ACC112 (cell line): ENCODE measurements around the gene UVSSA.

ENCODE experiments used
- H2AFZ ChIP-seq: fragments of 200-600 bp; sonication (generic); one replicate; pipeline ENCODE4 v1.6.0; 2017; ENCODE audit warnings: antibody characterized with exemption, low read length; ENCODE audit not compliant: unreplicated experiment
- H3K27ac ChIP-seq: fragments of 200-600 bp; sonication (generic); 2 replicates; pipeline ENCODE4 v1.5.1; 2014; ENCODE audit warnings: low read depth, mild to moderate bottlenecking, antibody characterized with exemption, low read length, moderate library complexity
- H3K27me3 ChIP-seq: fragments of 200-600 bp; sonication (generic); 2 replicates; pipeline ENCODE4 v1.6.1; 2014; ENCODE audit warnings: mild to moderate bottlenecking, antibody characterized with exemption, low read length, moderate library complexity, mixed read lengths; ENCODE audit not compliant: insufficient read depth
- H3K36me3 ChIP-seq: fragments of 200-600 bp; sonication (generic); 2 replicates; pipeline ENCODE4 v1.6.1; 2016; ENCODE audit warnings: mild to moderate bottlenecking, antibody characterized with exemption, low read length, moderate library complexity, mixed read lengths; ENCODE audit not compliant: insufficient read depth
- H3K4me1 ChIP-seq: fragments of 200-600 bp; sonication (generic); one replicate; pipeline ENCODE4 v1.6.1; 2016; ENCODE audit warnings: low read length, mixed read lengths; ENCODE audit not compliant: insufficient read depth, unreplicated experiment, control insufficient read depth
- H3K4me3 ChIP-seq: fragments of 200-600 bp; sonication (generic); 2 replicates; pipeline ENCODE4 v1.5.1; 2014; ENCODE audit warnings: mild to moderate bottlenecking, low read depth, low read length
- H3K79me2 ChIP-seq: fragments of 200-600 bp; sonication (generic); one replicate; pipeline ENCODE4 v1.6.0; 2016; ENCODE audit warnings: low read length; ENCODE audit not compliant: control insufficient read depth, unreplicated experiment, insufficient read depth

UVSSA gene

GRCh38 chr4:1395941-1396805 lies 49.2 kb downstream of the UVSSA start:
- H3K27me3 ChIP-seq: peaks cover 16% of the 10 kb centered on the region
- no peak overlapping the region for H2AFZ ChIP-seq
- H3K79me2 ChIP-seq: no peaks in the 10 kb centered on the region
- H3K4me1 ChIP-seq: no peaks in the 10 kb centered on the region
- H3K36me3 ChIP-seq: peaks cover 28% of the 10 kb centered on the region
- H3K4me3 ChIP-seq: no peak overlapping the region
- no peak overlapping the region for H3K27ac ChIP-seq

- Histone ChIP-seq H3K4me1 (no peaks in the 10 kb centered on the region), H3K79me2 (no peaks in the 10 kb centered on the region), H3K27ac (no peak overlapping the region), H3K36me3 (peaks cover 20% of the 10 kb centered on the region), H2AFZ (no peak overlapping the region), H3K27me3 (peaks cover 23% of the 10 kb centered on the region), H3K4me3 (no peak overlapping the region)
These were observed 49.9 kb downstream of the UVSSA start for GRCh38 chr4:1396806-1397455.

- Histone ChIP-seq H3K79me2 (no peaks in the 10 kb centered on the region), H2AFZ (no peak overlapping the region), H3K4me3 (no peak overlapping the region), H3K36me3 (peaks cover 3% of the 10 kb centered on the region), H3K4me1 (no peaks in the 10 kb centered on the region), H3K27me3 (peaks cover 42% of the 10 kb centered on the region), H3K27ac (no peak overlapping the region)
These were observed 51.9 kb downstream of the UVSSA start for GRCh38 chr4:1398681-1399507.

GRCh38 chr4:1399508-1400190 lies 52.6 kb downstream of the UVSSA start:
- Histone ChIP-seq H3K27me3 (peaks cover 49% of the 10 kb centered on the region), H3K4me3 (no peak overlapping the region)

GRCh38 chr4:1400191-1400805 lies 53.3 kb downstream of the UVSSA start:
- H2AFZ ChIP-seq: no peak overlapping the region

More at GRCh38 chr4:1399508-1400190, 52.6 kb downstream of the UVSSA start:
- H2AFZ ChIP-seq: no peak overlapping the region
- no peak overlapping the region for H3K27ac ChIP-seq
- H3K4me1 ChIP-seq: no peaks in the 10 kb centered on the region
- H3K79me2 ChIP-seq: no peaks in the 10 kb centered on the region
- no peaks in the 10 kb centered on the region for H3K36me3 ChIP-seq

GRCh38 chr4:1400831-1401408 lies 53.9 kb downstream of the UVSSA start:
- Histone ChIP-seq H3K27me3 (peaks cover 62% of the 10 kb centered on the region), H3K4me1 (no peaks in the 10 kb centered on the region), H3K27ac (no peak overlapping the region), H3K36me3 (no peaks in the 10 kb centered on the region), H2AFZ (no peak overlapping the region), H3K79me2 (no peaks in the 10 kb centered on the region), H3K4me3 (no peak overlapping the region)

More at GRCh38 chr4:1400191-1400805, 53.3 kb downstream of the UVSSA start:
- no peaks in the 10 kb centered on the region for H3K4me1 ChIP-seq
- no peak overlapping the region for H3K4me3 ChIP-seq
- no peak overlapping the region for H3K27ac ChIP-seq
- H3K36me3 ChIP-seq: no peaks in the 10 kb centered on the region
- peaks cover 56% of the 10 kb centered on the region for H3K27me3 ChIP-seq
- H3K79me2 ChIP-seq: no peaks in the 10 kb centered on the region

GRCh38 chr4:1401409-1402020 lies 54.5 kb downstream of the UVSSA start:
- peaks cover 66% of the 10 kb centered on the region for H3K27me3 ChIP-seq

GRCh38 chr4:1402021-1402515 lies 55.1 kb downstream of the UVSSA start:
- Histone ChIP-seq H3K79me2 (no peaks in the 10 kb centered on the region), H2AFZ (no peak overlapping the region), H3K27me3 (peaks cover 71% of the 10 kb centered on the region), H3K4me3 (no peak overlapping the region), H3K27ac (no peak overlapping the region), H3K36me3 (no peaks in the 10 kb centered on the region), H3K4me1 (no peaks in the 10 kb centered on the region)

More at GRCh38 chr4:1401409-1402020, 54.5 kb downstream of the UVSSA start:
- no peak overlapping the region for H3K27ac ChIP-seq
- no peak overlapping the region for H2AFZ ChIP-seq
- no peaks in the 10 kb centered on the region for H3K79me2 ChIP-seq
- no peaks in the 10 kb centered on the region for H3K4me1 ChIP-seq
- no peaks in the 10 kb centered on the region for H3K36me3 ChIP-seq
- H3K4me3 ChIP-seq: no peak overlapping the region

GRCh38 chr4:1402516-1403091 lies 55.6 kb downstream of the UVSSA start:
- no peaks in the 10 kb centered on the region for H3K4me1 ChIP-seq
- H3K4me3 ChIP-seq: no peak overlapping the region
- H3K27me3 ChIP-seq: peaks cover 77% of the 10 kb centered on the region
- H3K79me2 ChIP-seq: no peaks in the 10 kb centered on the region
- no peak overlapping the region for H2AFZ ChIP-seq
- no peaks in the 10 kb centered on the region for H3K36me3 ChIP-seq
- H3K27ac ChIP-seq: no peak overlapping the region
